ENCODE data around the gene U2AF2. TPM values are rescaled to one million over a fixed set of nuclear protein-coding genes. Genes with fewer than 3 reads are reported as not detected.

The U2AF2 gene
- total RNA-seq, 1 donor from 2014 or later: 275 TPM

DNA sequence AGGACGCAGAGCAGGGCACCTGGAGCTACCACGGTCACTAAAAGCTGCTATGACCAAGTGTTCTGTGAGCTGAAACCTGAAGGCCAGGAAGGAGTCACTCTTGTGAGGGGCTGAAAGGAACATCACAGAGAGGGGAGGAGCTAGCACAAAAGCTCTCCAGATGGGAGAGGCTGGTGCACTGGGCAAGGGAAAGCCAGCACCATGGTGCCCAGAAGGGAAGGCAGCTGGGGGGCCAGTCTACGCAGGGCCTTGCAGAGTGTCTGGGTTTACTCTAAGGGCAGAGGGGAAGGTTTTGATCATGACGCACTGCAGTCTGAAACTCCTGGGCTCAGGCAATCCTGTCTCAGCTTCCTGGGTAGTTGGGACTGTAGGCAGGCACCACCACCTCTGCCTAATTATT lies 18.1 kb upstream of the U2AF2 start:
- DNase-seq (ENCODE audit: low spot score, unreplicated experiment): no peak
- Mint-ChIP-seq H3K4me3 (ENCODE audit: low read depth) (peak overlapping the region; percentile 99), H3K36me3 (ENCODE audit: insufficient read depth) (peaks cover 4% of the 10 kb centered on the region), H3K4me1 (ENCODE audit: low read depth) (peaks cover 29% of the 10 kb centered on the region), H3K27ac (peak overlapping the region; percentile 99), H3K27me3 (no peaks in the 10 kb centered on the region), H3K9me3 (ENCODE audit: low read depth) (no peaks in the 10 kb centered on the region)
- TF ChIP-seq, protein P1, sequence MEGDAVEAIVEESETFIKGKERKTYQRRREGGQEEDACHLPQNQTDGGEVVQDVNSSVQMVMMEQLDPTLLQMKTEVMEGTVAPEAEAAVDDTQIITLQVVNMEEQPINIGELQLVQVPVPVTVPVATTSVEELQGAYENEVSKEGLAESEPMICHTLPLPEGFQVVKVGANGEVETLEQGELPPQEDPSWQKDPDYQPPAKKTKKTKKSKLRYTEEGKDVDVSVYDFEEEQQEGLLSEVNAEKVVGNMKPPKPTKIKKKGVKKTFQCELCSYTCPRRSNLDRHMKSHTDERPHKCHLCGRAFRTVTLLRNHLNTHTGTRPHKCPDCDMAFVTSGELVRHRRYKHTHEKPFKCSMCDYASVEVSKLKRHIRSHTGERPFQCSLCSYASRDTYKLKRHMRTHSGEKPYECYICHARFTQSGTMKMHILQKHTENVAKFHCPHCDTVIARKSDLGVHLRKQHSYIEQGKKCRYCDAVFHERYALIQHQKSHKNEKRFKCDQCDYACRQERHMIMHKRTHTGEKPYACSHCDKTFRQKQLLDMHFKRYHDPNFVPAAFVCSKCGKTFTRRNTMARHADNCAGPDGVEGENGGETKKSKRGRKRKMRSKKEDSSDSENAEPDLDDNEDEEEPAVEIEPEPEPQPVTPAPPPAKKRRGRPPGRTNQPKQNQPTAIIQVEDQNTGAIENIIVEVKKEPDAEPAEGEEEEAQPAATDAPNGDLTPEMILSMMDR (IDR thresholded peaks at IDR 0.05; ENCODE audit: unreplicated experiment): no peak

DNA sequence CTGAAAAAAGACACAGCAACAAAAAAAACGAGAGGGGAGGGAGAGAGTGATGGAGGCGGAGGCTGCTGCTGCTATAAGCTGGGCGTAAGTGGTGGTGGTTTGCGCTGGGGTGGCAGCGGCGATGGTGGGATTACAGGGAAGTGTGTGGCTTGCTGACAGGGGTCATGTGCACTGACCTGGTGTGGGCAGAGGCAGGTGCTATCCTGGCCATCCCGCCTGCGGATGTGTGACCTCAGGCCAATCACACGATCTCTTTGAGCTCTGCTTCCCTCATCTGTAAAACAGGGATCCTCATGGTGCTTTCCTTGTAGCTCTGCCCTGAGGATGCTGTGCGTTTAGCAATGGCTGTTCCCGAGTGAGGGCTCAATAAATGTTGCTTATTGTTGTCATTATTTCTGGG lies 17.3 kb upstream of the U2AF2 start:
- Mint-ChIP-seq H3K27me3 (no peaks in the 10 kb centered on the region), H3K36me3 (ENCODE audit: insufficient read depth) (peaks cover 4% of the 10 kb centered on the region), H3K27ac (no peak overlapping the region), H3K4me3 (ENCODE audit: low read depth) (peak overlapping the region; percentile 53), H3K4me1 (ENCODE audit: low read depth) (peaks cover 33% of the 10 kb centered on the region), H3K9me3 (ENCODE audit: low read depth) (no peaks in the 10 kb centered on the region)
- TF ChIP-seq, protein P1 (IDR thresholded peaks at IDR 0.05; ENCODE audit: unreplicated experiment): no peak
- DNase-seq (ENCODE audit: low spot score, unreplicated experiment): no peak

DNA sequence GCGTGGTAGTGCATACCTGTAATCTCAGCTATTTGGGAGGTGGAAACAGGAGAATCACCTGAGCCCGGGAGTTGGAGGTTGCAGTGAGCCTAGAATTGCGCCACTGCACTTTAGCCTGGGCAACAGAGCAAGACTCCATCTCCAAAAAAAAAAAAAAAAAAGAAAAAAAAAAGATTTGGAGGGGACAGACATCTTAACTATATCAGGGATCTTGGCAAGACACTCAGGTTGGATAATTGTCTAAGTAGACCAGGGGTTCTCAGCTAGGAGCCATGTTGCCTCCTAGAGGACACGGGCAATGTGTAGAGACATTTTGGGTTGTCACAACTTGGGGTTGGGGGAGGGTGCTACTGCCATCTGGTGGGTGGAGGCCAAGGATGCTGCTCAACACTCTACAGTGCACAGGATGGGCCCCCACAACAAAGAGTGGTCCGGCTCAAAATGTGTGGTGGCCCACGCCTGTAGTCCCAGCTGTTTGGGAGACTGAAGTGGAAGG lies 15.9 kb upstream of the U2AF2 start:
- Mint-ChIP-seq H3K4me1 (ENCODE audit: low read depth) (peaks cover 41% of the 10 kb centered on the region), H3K36me3 (ENCODE audit: insufficient read depth) (peaks cover 4% of the 10 kb centered on the region), H3K27ac (peak overlapping the region; percentile 81), H3K9me3 (ENCODE audit: low read depth) (no peaks in the 10 kb centered on the region), H3K4me3 (ENCODE audit: low read depth) (peak overlapping the region; percentile 53), H3K27me3 (no peaks in the 10 kb centered on the region)
- TF ChIP-seq, protein P1 (IDR thresholded peaks at IDR 0.05; ENCODE audit: unreplicated experiment): peak; percentile 56
- no peak for DNase-seq (ENCODE audit: low spot score, unreplicated experiment)

DNA sequence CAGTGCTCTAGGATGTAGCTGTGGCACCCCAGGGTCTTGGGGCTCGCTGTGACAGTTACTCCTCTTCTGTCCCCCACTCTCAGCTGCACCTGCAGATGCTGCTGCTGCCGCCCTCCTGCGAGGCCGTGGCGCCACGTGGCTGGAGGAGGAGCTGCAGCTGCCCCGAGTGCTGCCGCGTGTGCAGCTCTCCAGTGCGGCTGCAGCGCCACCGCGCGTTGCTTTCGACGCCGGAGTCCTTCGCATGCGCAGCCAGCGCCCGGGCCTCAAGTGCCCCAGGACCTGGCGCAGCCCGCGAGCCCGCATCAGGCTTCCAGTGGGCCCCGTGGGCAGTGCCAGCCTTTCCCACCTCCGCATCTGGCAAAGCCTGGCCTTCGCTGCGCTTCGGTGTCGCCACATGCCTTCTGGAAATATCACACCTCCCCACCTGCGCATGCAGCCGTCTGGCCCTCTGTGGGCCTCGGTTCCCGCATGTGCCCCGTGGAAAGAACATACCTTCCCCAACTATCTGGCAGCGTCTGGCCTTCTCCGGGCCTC lies 14.7 kb upstream of the U2AF2 start:
- peak overlapping the region; percentile 96 for H3K27ac Mint-ChIP-seq
- no peaks in the 10 kb centered on the region for H3K27me3 Mint-ChIP-seq
- H3K4me3 Mint-ChIP-seq (ENCODE audit: low read depth): peak overlapping the region; percentile 78
- H3K36me3 Mint-ChIP-seq (ENCODE audit: insufficient read depth): peaks cover 4% of the 10 kb centered on the region
- TF ChIP-seq, protein P1 (IDR thresholded peaks at IDR 0.05; ENCODE audit: unreplicated experiment): no peak
- no peak for DNase-seq (ENCODE audit: low spot score, unreplicated experiment)
- H3K4me1 Mint-ChIP-seq (ENCODE audit: low read depth): peaks cover 42% of the 10 kb centered on the region
- H3K9me3 Mint-ChIP-seq (ENCODE audit: low read depth): no peaks in the 10 kb centered on the region

DNA sequence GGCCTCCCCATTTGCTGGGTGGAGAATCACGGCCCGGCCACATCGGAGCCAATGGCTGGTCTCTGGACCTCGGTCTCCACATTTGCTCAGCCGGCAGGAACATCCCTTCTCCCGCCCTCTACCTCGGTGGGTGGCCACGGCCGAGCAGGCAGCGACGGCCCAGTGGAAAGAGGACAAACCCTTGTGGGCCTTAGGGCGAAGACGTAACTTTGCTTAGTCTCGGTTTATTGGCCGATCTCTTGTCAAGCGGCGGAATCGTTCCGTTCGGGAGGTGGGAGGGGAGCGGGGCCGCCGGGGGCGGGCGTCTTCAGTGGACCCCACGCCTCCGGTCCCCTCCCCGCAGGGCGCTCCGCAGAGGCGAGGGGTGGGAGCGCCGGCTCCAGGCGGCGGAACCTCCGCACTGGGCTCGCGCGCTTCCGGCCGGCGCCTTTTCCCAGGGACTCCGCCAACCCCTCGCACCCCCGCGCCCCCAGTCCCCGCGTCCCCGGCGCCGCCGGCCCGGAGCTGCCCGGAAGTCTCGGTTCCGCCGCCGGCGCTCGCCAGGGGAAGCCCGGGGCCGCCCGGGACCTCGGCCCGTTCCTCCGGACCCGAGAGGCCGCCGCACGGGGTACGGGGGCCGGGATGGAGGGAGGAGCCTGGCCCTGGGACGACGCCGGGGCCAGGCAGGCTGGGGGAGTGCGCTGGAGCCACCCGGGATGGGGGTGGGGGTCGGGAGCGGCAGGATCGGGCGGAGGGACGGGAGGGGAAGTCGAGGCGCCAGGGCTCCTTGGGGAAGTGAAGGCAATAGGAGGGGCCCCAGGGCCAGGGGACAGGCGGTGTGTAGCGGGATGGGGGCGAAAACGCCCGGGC lies 14.0 kb upstream of the U2AF2 start, which contains the start of gene ZNF580:
Gene ZNF580 (plus strand): TSS at position 426 of the 849 bp plus-strand sequence. CDS start 1,507 bp downstream, outside the sequence.
- Mint-ChIP-seq H3K36me3 (ENCODE audit: insufficient read depth) (peaks cover 4% of the 10 kb centered on the region), H3K9me3 (ENCODE audit: low read depth) (no peaks in the 10 kb centered on the region), H3K4me3 (ENCODE audit: low read depth) (peak within 1 kb of the TSS; percentile 88), H3K4me1 (ENCODE audit: low read depth) (peaks cover 35% of the 10 kb centered on the region), H3K27ac (peak within 1 kb of the TSS; percentile 96), H3K27me3 (no peaks in the 10 kb centered on the region)
- TF ChIP-seq, protein P1 (IDR thresholded peaks at IDR 0.05; ENCODE audit: unreplicated experiment): no peak
- DNase-seq (ENCODE audit: low spot score, unreplicated experiment): peak; percentile 36

All from progenitor cell of endocrine pancreas (in vitro differentiated cells).